Fibroblast of mammary gland (primary cell): ENCODE data around the gene CORO2B.

Source experiments
- DNase-seq: peaks from one replicate; pipeline ENCODE4 v3.0.0-alpha.2; 2010; ENCODE audit warnings: low read depth
- H3K4me3 ChIP-seq: 2 replicates; pipeline ENCODE4 v1.5.1; 2011; ENCODE audit warnings: low read depth, mild to moderate bottlenecking, low read length, moderate library complexity; ENCODE audit not compliant: control insufficient read depth
- CTCF ChIP-seq: conservative IDR thresholded peaks from 2 replicates; pipeline ENCODE4 v1.5.1; 2011; ENCODE audit warnings: low read depth, low read length, inconsistent platforms; ENCODE audit not compliant: control insufficient read depth, insufficient read depth

The CORO2B gene

DNA sequence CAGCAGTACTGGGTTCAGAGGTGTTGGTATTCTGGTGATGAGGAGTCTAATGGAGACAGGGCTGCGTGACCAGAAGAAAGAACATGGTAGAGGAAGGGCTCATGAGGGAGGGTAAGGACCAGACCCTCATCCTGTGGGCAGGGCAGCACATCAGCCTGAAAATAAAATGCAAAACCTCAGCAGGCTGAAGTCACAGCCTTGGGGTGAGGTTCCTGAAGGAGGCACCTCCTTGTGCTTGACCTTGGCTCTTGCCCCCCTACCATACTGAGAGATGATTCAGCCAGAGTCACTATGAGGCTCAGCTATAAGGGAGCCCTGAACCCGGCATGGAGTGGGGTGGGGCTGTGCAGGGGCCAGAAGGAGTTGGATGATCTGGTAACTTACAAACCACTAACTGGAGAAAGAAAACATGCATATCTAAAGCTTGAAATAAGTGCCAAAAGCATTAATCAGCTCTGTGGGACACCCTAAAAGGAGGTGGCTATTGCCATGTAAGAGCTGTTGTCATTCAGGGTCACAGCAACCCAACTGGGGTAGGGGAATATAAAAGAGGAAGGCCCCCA is 60.2 kb downstream of the CORO2B start:
- TF ChIP-seq CTCF, result no peak
- DNase-seq, result peak; percentile 80

GRCh38 chr15:68639926-68640600 is 61.3 kb downstream of the CORO2B start:
- DNase-seq, result peak; percentile 82
- TF ChIP-seq CTCF, result no peak
- H3K4me3 ChIP-seq, result no peak overlapping the region

More for the DNA sequence above, 60.2 kb downstream of the CORO2B start:
- no peak overlapping the region for H3K4me3 ChIP-seq

DNA sequence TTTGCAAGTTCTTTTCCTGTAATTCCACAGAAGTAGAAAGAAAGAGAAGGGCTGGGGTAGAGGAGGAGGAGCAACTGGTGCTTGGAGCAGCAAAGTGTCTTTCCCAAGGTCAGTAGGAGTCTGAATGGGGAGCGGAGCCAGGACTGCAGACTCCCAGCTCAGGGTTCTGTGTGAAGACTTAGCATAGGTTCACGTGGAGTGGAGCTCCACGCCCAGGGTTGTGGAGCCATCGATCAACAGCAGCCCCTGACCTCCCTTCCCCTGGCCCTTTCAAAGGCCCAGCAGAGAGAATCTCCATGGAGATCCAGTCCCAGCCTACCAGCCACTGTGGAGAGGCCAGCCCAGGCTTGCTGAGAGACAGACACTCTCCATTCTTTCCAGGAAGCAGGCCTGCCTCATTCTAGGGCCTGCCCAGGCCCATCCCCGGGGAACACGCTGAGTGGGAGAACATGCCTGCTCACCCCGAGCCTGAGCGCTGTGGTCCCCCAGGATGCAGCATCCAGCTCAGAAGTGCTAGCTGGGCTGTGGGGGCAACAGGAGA is 62.1 kb downstream of the CORO2B start:
- TF ChIP-seq CTCF, result no peak
- no peak overlapping the region for H3K4me3 ChIP-seq

DNA sequence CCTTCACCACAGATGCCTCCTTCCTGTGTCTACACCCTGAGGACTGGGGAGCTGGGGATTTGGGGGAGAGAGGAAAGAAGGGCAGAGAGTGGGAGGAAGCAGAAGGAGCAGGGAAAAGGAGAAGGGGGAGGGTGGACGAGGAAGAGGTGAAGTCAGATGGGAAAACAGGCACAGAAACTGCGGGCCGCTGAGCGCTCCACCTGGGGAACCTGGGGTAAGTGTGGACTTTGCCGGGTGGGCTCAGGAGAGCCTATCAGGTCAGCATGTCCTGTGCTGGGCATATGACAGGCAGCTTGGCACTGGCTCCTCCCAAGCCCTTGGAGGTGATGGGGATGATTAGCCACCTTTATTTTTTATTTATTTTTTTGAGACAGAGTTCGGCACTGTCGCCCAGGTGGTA is 62.6 kb downstream of the CORO2B start:
- H3K4me3 ChIP-seq, result no peak overlapping the region
- TF ChIP-seq CTCF, result no peak
- DNase-seq, result no peak

More for the DNA sequence above, 62.1 kb downstream of the CORO2B start:
- DNase-seq, result peak; percentile 40

DNA sequence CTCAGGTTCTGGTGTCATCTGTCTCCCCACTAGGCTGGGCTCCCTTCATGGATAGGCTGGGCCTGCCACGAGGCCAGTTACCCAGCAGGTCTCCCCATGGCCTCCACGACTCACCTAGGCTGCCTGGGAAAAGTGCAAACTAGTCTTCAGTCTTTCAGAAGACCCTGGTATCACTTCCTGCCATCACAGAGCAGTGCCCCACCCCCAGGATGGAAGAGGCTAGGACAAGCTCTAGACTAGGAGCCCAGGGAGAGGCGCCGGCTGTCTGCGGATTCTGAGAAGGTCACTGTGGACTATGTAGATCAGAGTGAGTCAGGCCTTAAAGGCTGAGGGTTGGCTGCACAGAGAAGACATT is 63.7 kb downstream of the CORO2B start:
- H3K4me3 ChIP-seq, result no peak overlapping the region
- no peak for TF ChIP-seq CTCF
- DNase-seq, result no peak

DNA sequence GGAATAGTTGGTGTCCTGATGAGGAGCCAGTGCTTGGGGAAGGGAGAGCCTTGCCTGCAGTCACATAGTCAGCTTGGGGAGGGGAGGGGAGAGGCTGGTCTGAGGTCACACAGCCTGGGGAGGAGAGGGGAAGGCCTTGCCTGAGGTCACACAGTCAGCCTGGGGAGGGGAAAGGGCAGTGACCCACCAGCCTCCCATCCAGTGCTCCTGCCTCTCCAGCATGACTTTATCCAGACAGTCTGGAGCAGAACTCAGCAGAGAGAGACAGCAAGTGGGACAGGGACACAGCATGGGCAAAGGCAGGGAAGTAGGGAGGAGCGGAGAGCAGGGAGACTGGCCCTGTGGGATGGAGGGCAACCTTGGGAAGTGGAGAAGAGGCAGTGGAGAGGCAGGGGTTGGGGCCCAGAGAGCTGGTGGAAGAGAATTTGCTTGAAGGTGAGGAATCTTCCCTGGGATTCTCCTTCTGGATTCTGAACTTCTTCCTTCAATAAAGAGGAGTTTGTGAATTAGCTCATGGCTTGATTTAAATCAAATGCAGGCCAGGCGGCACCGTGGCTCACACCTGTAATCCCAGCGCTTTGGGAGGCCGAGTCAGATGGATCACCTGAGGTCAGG is 64.5 kb downstream of the CORO2B start:
- no peak overlapping the region for H3K4me3 ChIP-seq
- no peak for TF ChIP-seq CTCF
- DNase-seq, result no peak
